ENCODE data around the gene ADGRV1.

DNA sequence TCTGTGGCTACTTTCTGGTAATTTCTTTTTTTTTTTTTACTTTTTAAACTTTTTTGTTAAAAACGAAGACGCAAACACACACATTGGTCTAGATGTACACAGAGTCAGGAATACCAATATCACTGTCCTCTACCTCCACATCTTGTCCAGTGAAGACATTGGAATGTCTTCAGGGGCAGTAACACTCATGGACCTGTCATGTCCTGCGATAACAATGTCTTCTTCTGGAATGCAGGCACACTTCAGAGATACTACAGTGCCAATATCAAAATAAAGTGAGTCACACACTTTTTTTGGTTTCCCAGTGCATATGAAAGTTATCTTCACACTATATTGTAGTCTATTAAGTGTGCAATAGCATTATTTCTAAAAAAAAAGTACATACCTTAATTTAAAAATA lies 648.7 kb downstream of the ADGRV1 start:
- TF ChIP-seq, protein P1, sequence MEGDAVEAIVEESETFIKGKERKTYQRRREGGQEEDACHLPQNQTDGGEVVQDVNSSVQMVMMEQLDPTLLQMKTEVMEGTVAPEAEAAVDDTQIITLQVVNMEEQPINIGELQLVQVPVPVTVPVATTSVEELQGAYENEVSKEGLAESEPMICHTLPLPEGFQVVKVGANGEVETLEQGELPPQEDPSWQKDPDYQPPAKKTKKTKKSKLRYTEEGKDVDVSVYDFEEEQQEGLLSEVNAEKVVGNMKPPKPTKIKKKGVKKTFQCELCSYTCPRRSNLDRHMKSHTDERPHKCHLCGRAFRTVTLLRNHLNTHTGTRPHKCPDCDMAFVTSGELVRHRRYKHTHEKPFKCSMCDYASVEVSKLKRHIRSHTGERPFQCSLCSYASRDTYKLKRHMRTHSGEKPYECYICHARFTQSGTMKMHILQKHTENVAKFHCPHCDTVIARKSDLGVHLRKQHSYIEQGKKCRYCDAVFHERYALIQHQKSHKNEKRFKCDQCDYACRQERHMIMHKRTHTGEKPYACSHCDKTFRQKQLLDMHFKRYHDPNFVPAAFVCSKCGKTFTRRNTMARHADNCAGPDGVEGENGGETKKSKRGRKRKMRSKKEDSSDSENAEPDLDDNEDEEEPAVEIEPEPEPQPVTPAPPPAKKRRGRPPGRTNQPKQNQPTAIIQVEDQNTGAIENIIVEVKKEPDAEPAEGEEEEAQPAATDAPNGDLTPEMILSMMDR (conservative IDR thresholded peaks at IDR 0.05; ENCODE audit: low read length) = no peak
- TF ChIP-seq EZH2phosphoT487 (IDR thresholded peaks at IDR 0.05; ENCODE audit: borderline replicate concordance, low read depth, low read length) = no peak
